DMS53 (cell line): ENCODE data around the gene PLVAP.
"Not testable (repeated sequence)": the region's sequence is repeated elsewhere in the genome, so short reads cannot be mapped to it uniquely, and the experiment has no call there.

ENCODE experiments used
- DNase-seq: peaks from one replicate; lab custom pipeline; 2025; lab: John Stamatoyannopoulos, UW

Gene PLVAP

DNA sequence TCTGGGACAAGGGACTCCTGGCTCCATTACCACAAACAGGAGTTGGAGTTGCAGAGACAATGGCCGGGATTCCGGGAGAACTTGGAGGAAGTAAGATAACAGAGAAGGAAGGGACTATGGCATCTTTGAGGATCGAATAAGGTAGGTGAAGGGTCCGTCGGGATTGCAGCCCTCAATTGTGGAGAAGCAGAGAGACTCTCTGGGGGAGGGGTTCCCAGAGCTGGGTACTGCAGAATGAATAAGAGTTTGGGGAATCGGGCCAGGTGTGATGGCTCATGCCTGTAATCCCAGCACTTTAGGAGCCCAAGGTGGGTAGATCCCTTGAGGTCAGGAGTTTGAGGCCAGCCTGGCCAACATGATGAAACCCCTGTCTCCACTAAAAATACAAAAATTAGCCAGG, 24.5 kb upstream of the PLVAP start:
- no peak for DNase-seq

DNA sequence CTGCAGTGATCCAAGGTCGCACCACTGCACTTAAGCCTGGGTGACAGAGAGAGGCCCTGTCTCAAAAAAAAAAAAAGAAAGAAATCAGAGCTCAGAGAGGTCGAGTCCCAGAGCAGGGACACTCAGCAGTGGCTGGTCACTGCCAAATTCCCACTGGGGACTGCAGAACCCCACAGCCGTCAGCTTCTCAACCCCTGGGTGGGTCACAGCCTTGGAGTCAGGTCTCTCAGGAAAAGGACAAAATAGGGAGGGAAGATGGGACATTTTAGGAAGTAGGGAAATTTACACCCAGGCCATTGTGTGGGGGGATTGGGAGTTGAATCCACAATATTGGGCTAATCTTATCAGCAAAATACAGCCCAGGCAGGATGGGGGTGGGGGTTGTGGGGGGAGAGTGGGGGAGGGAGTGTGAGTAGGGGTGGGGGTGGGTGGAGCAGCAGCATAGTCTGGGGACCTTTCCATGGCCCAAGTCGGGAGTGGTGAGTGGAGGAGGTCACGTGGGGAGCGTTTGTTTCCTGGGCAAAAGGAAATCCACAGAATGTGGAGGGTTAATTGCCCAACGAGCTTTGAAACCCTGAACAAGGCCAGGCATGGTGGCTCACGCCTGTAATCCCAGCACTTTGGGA, 21.9 kb upstream of the PLVAP start:
- DNase-seq, result no peak

DNA sequence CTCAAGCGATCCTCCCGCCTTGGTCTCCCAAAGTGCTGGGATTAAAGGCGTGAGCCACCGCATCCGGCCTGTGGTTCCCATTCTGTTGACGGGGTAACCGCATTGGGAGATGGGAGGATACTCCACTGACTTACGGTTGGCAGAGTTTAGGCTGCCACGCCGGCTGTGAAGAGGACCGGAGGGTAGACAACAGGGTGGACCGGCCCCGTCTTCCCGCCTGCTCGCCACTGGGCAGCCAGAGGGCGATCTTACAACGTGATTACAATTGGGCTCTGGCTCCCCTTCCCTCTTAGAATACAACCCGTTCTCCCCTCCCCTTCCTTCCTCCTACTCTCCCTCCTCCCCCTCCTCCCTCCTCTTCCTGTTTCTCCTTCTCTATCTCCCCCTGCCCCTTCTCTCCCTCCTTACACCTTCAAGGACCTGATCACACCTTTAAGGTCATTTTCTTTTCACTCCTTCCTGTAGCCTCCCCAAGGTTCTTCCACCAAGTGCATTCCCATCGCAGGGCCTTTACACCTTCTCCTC, 17.8 kb upstream of the PLVAP start:
- DNase-seq, result peak; percentile 44

DNA sequence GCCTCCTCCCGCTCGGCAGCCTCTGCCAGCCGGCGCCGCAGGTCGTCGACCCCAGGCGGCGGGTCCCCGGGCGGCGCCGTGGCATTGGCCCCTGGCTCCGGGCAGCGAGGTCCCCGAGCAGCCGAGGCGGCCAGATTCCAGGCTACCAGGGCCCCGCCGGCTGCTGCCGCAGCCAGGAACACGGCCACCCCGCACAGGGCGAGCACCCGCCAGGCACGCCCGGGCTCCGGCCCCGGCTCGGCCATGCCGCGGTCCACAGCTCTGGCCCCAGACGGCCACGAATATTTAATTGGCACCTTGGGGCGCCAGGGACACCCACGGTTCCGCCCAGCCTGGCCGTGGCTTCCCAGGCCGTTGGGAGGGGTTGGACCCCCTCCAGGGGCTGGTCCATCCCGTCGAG, 16.8 kb upstream of the PLVAP start, which contains the start of gene CCDC194:
CCDC194 (minus strand) TSS at position 283 of the 400 bp plus-strand sequence; CDS start at position 245, 38 bp downstream.
- DNase-seq, result peak; percentile 15

DNA sequence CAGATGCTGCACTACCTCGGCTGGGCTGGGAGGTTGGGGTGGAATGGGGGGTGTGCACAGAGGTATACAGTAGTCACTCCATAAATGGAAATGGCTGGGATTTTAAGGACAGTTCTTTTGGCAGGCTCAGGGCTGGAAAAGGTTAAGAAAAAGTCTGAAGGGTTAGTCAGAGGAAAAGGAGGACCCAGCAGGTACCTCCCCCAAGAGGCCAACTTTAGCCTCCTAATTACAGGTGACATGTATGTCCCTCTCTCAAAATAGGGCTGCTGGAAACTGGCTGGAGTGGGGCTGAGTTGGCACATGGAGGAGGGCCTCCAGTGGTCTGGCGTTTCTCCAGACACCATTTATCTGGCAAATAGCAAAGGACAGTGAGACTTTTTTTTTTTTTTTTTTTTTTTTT, 15.9 kb upstream of the PLVAP start:
- peak; percentile 11 for DNase-seq

DNA sequence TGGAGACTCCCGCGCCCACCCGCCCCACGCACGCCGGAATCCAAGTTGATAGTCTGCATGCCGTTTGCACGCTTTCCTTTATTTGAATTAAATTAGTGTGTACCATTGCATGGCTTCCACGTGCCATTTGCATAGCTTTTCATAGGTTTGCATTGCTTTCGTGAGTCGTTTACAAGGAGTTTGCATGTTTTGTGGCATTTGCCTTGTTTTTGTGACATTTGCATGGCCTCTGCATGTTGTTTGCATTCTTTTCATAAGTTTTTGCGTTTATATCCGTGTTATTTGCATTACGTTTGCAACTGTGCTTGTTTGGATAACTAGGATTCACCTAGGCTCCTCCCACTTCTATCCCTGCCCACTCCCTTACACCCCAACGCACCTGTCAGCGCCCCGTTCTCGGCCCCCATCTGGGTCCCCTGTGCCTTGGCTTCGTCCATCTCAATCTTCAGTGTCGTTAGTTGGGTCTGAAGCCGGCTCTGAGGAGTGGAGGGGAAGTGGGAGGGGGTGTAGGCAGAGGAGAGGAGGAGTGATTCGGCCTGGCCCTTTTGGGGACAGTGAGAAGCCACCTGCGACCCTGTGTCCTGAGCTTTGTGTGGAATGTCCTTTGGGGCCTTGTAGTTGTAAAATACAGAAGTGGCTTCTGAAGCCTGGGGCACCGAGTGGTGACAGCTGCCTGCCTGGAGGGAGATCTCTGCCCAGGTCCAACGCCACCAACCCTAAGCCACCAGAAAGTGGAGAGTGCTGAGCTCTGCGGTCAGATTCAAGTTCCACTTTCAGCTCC, 14.4 kb upstream of the PLVAP start:
- no peak for DNase-seq

DNA sequence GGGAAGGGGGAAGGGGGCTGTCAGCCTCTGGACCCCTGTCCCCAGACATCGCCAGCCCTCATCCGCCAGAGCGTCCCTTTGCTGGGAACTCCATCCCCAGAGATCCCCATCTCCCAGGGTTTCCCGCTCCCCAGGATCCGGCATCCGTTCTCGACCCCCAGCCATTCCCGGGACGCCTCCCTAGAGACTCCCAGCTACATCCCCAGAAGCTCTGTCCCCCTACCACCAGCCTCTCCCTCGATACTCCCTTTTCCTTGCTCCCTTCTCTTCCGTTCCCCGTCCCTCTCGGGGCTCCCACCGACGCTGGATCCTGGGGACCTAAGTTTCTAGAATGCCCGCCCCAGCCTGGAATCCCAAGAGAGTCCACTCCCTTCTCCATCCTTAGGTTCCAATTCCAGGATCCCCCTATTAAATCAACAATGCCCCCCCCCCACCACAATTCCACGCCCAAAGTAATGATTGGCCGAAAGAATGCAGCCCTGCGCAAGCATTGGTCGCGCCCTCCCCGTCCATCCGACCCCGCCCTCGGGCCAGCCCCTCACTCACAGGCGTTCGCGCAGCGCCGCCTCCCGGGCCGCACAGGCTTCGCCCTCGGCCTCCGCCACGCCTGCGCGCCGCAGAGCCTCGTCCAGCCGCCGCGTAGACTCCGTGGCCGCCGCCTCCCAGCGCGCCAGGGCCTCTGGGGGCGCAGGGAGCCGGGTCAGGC, 13.7 kb upstream of the PLVAP start:
- DNase-seq, result peak; percentile 86

DNA sequence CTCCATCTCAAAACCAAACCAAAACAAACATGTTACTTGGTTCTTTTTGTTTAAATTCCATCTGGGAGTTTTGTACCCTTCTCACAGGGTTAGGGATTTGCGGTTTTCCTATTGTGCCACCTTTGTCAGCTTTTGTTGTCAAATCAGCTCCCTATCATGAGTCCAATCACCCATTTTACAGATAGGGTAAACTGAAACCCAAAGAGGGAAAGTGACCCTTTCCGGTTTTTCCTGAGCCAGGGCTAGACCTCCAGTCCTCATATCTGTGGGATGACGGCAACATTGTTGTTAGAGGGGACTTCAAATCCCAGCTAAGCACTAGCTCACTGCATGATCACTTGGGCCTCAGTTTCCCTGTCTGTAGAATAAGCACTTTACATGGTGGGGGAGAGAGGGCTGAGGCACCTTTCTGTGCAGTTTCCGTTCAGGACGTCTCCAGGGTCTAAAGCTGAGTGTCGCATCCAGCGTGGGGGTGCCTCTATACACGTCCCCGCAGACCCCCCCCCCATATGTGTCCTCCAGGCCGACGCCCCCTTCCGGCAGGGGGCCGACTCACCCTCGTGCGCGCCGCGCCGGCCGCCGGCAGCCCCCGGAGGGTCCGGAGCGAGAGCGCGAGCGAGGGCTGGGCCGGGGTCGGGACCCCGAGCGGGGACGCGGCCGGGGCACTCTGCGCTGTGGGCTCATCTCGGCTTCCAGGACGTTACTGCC, 13.0 kb upstream of the PLVAP start:
- no peak for DNase-seq

DNA sequence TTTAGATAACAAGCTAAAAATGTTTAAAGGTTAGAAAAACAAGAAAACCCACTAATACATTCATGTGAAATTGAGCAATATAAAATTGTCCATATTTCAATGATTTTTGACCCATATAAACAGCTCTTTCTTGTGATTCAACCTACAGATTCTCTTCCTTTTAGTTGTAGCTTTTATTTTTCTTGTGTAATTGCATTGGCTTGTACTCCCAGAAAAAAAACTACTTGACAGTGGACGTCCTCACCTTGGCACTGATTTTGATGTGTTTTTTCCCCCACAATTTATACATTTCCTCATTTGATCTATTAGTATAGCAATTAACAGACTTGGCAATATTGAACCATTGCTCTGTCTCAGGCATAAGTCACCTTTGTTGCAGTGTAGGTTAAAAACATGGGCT, 12.1 kb upstream of the PLVAP start:
- DNase-seq, result no peak

DNA sequence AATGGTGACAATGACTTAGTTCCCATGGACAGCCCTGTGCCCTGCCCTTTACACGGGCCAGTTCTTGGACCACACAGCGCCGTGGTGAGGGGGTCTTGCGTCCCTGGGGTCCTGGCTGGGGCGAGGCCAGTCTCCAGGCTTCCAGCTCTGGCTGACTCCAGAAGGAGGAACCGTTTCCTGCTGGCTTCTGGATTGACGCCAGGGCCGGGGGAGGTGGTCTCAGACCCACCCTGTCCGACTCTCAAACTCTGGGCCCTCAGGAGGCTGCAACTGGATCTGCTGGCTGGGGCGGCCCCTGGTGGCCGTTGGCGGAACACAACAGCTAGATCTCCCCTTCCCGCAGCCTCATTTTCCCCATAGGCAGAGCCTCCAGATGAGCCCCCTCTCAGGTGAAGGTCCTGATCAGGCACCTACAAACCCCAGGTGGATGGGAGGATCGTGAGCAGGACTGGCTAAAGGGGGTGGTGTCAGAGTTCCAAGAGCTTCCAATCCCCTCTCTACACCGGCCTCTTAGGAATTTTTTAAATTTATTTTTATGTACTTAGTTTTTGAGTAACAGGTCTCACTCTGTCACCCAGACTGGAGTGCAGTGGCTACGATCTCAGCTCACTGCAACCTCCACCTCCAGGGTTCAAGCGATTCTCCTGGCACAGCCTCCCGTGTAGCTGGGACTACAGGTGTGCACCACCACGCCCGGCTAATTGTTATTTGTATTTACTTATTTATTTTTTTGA, 8.9 kb upstream of the PLVAP start:
- DNase-seq, result peak; percentile 61

DNA sequence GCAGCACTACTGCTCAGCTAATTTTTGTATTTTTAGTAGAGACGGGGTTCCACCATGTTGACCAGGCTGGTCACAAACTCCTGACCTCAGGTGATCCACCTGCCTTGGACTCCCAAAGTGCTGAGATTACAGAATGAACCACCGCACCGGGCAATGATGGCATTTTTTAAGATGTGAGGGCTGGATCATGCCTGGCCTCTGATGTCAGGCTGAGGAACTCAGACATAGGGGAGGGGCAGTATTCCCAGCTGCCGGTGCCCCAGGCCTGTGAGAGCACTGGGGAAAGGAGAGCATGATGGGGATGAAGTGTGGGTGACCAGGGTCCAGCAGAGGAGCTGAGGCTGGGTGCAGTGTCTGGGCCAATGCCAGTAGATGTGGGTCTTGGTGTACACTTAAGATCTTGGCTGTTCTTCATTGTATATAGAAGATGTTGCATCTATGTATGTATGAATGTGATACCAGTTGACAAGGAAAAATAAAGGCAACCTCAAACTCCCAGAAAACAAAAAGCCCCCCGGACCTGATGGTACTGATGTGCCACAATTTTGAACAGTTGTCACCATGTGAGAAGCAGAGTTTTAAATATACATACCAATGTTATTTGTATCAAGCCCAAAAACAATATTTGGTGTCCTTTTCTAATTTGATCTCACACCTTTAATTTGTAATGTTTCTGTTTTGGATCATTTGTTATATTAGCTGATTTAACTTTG, 3.4 kb upstream of the PLVAP start:
- no peak for DNase-seq

DNA sequence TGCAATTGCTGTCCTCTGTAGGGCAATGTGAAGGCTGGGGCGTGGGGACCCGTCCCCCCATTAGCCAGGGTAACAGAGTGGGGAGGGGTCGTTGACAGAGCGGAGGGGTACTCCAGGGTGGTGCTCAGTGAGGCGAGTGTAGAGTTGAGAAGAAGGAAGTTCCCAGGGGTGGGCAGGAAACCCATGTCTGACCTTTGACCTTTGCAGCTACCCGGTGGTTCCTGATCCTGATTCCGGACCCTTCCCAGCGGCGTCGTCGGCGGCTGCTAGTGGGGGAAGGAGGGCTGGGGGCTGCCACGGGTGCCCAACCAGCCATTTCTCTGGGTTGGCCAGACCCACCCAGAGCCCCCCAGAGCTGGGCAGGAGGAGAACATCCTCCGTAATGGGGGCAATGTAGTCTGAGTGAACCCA, 2.1 kb upstream of the PLVAP start:
- DNase-seq, result no peak

DNA sequence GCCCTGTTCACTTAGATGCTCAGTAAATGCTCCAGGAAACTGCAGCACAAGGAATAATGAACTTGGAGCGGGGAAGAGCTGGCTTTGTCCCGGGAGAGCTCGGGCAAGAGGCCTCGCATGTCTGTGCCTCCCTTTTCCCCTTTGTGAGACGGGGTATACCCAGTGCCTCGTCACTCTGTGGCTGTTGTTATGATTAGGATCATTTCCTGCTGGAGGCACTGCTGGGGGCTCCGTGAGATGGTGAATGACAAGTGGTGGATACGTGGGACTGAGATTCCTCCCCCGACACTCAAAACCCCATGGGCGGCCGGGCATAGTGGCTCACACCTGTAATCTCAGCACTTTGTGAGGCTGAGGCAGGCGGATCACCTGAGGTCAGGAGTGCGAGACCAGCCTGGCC, 1.1 kb upstream of the PLVAP start:
- DNase-seq, result no peak

DNA sequence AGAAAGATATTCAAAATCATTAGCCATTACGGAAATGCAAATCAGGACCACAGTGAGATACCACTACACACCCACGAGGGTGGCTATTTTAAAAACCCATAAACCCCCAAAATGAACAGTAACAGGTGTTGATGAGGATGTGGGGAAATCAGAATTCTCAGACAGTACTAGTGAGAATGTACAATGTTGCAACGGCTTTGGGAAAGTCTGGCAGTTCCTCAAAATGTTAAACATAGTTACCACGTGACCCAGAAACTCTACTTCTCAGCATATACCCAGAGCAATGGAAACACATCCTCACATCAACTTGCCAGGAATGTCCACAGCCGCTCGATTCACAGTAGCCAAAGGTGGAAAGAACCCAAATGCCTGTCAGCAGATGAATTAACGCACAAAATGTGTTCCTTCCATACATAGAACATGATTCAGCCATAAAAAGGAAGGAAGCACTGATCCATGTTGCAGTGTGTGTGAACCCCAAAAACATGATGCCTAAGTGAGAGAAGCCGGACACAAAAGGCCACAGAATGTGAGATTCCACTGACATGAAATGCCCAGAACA, 7.0 kb downstream of the PLVAP start:
- no peak for DNase-seq

DNA sequence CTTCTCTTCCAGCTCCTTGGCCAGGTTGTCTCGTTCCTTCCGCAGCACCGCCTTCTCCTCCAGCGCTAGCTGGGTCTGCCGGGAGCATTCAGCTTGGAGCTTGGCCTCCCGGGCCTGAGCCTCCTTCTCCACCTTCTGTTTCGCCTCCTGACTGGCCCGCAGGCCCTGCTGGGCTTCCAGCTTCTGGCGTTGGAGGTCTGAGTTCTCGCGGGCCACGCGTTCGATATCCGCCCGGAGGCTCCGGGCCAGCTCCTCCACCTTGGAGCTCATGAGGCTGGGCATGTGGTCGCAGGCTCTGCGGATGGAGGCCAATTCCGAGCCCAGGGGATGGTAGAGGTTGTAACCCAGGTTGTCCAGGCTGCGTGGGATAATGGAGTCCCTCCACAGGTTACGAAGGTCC, 11.8 kb downstream of the PLVAP start:
- DNase-seq, result no peak

DNA sequence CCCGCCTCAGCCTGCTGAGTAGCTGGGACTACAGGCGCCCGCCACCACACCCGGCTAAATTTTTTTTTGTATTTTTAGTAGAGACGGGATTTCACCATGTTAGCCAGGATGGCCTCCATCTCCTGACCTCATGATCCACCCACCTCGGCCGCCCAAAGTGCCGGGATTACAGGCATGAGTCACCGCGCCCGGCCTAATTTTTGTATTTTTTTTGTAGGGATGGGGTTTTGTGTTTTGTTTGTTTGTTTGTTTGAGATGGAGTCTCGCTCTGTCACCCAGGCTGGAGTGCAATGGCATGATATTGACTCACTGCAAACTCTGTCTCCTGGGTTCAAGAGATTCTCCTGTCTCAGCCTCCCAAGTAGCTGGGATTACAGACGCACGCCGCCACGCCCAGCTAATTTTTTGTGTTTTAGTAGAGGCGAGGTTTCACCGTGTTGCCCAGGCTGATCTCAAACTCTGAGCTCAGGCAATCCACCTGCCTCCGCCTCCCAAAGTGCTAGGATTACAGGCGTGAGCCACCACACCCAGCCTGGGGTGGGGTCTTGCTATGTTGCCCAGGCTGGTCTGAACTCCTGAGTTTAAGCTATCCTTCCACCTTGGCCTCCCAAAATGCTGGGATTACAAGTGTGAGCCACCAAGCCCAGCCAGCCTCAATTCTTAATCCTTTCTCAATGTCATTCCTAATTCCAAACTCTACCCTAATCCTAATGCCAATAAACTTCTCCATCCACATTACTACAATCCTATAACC, 13.1 kb downstream of the PLVAP start:
- not testable (repeated sequence) for DNase-seq

DNA sequence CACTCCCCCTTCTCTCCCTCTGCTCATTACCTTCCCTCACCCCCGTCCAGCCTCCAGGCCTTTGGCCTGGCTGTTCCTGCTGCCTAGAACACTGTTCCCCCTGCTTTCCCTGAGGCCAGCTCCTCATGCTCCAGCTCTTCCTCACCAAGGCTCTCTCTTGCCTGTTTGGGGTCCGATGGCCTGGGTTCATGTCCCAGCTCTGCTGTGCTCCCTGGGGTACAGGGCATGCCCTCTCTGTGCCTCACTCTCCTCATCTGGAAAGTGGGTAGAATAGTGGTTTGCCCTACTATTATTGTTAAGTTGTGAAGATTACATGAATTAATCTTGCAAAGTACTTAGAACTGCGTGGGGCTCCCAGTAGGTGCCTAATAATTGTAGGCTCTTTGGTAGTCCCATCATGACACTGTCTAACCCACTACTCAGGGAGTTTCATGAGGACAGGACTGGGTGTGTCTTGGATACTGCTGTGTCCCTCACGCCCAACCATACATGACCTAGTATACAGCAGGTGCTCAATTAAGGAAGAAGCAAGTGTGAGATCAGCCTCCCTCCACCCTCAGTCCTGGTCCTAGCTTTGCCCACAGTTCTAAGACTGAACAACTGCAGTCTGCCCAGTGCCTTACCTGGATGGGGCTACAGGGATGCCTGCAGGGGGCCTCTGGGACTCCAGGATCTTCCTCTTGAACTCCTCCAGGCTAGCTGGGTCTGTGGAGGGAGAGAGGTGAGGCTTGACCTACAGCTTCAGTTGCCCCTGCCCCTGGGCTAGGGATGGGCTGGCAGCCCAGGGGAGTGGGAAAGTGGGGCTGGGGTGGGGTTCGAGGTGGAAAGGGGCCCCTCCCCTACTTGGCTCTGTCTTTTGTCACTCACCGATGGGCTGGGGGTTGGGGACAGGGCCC, 17.0 kb downstream of the PLVAP start:
- no peak for DNase-seq

DNA sequence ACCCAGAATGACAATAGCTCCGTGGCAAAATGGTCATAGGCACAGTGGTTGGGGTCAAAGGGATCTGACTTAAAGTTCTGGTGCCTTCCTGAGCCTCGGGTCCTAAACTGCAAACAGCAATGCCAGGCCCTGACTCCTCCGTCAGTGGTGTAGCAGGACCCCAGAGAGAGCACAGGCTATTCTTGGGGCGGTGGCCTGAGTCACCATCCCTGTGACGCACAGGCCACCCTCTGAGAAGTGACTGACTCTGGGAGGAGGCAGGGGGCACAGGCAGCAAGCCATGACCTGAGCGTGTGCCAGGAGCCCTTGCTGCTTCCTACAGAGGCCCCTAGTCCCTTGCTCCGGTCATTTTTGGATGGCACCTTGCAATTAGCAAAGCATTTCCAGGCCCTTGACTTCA, 18.7 kb downstream of the PLVAP start:
- no peak for DNase-seq

DNA sequence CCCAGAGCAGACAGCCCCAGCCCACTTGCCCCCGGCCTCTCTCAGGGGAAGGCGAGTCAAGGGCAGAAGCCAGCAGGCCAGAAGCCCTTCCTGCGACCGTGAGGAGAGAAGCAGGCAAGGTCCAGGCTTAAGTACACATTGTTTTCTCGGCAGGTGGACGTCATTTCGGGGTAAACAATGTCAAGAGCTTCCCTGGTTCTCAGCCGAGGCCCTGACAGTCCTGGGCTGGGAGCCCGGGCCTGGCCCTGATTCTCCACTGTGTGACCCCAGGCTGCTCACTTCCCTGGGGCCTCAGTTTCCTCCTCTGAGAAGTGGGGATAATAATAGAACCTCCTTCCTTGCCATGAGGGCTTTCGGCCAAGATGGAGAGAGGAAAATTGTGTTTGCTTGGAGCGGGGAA, 19.4 kb downstream of the PLVAP start:
- DNase-seq, result peak; percentile 77
